Stomach (tissue), 9 donors: ENCODE measurements around the gene SARM1. TPM values are rescaled to one million over a fixed set of nuclear protein-coding genes. Genes with fewer than 3 reads are reported as not detected.

Source experiments
- DNase-seq, 2 donors: peaks; one replicate each; pipeline versions ENCODE4 v3.0.0 to v3.0.0-alpha.2; 2013 to 2019
- H3K27ac ChIP-seq, 5 donors: fragments of 200-600 bp in 4 of 5; sonication (generic) in 4 of 5; one replicate each; pipeline ENCODE4 v1.5.1; 2013 to 2019; ENCODE audit warnings: mild to moderate bottlenecking in 1 of 5, moderate library complexity in 1 of 5
- H3K27me3 ChIP-seq, 3 donors: fragments of 200-600 bp; sonication (generic); one replicate each; pipeline ENCODE4 v1.5.1; 2017 to 2019; ENCODE audit warnings: mixed run types in 1 of 3
- H3K36me3 ChIP-seq, 4 donors: fragments of 200-600 bp; sonication (generic); 1 replicate in 3 of 4; 2 replicates in 1 of 4; pipeline ENCODE4 v1.5.1; 2016 to 2019
- H3K4me1 ChIP-seq, 4 donors: fragments of 200-600 bp; sonication (generic); one replicate each; pipeline ENCODE4 v1.5.1; 2016 to 2019
- H3K4me3 ChIP-seq, 4 donors: fragments of 200-600 bp; sonication (generic) in 3 of 4; one replicate each; pipeline ENCODE4 v1.5.1; 2016 to 2019; ENCODE audit warnings: mild to moderate bottlenecking in 1 of 4
- H3K9me3 ChIP-seq, 4 donors: fragments of 200-600 bp; sonication (generic); one replicate each; pipeline ENCODE4 v1.5.1; 2016 to 2019
- CTCF ChIP-seq, 7 experiments: fragments of 450-650 bp in 4 of 7; fragments of 200-600 bp in 3 of 7; sonication (generic) in 3 of 7; IDR thresholded peaks; one replicate each; pipeline ENCODE4 v1.5.1; 2016 to 2019; ENCODE audit warnings: antibody characterized with exemption in 7 of 7, control low read depth in 2 of 7, mild to moderate bottlenecking in 1 of 7
- EP300 ChIP-seq: sonication (generic); formaldehyde crosslinking; IDR thresholded peaks from one replicate; pipeline ENCODE4 v1.6.1; 2017; ENCODE audit warnings: antibody characterized with exemption
- POLR2A ChIP-seq, 4 donors: fragments of 450-650 bp; IDR thresholded peaks; one replicate each; pipeline ENCODE4 v1.6.1; 2016; ENCODE audit warnings: antibody characterized with exemption in 4 of 4, control low read depth in 2 of 4, mild to moderate bottlenecking in 1 of 4, moderate library complexity in 1 of 4
- POLR2AphosphoS5 ChIP-seq, 3 donors: sonication (generic); formaldehyde crosslinking; IDR thresholded peaks; one replicate each; pipeline ENCODE4 v1.6.1; 2016; ENCODE audit warnings: antibody characterized with exemption in 3 of 3
- WGBS, 5 donors: extraction: QIAGEN DNeasy Blood & Tissue Kit in 3 of 5; methylation state at CpG; one replicate each; pipeline versions ENCODE4 v1.1.5 to v1.1.7; 2013 to 2018; 5-methylcytosine and 5-hydroxymethylcytosine counted together
- intact Hi-C: fragments of 100-400 bp; cut with DNase I; formaldehyde crosslinking; loops from one replicate; pipeline ENCODE4 v1.15.1; 2023; ENCODE audit warnings: low total_unique reads
- polyA plus RNA-seq, 3 donors: library from polyadenylated mRNA; stranded (reverse); fragments of 200-250 nt; gene quantifications; one replicate each; pipeline ENCODE4 v1.2.3, GENCODE V29; 2013
- total RNA-seq, 5 donors: library from RNA; depleted of rRNA; stranded (reverse); fragments of >200 nt; gene quantifications; one replicate each; pipeline versions ENCODE4 v1.1.0 to v1.2.3, GENCODE V29; 2014 to 2016
- donor health status: healthy with polysubstance abuse.
- donor health status: Bipolar disorder and iron deficiency.
- donor health status: healthy.

Gene SARM1
- total and polyA plus RNA-seq, 8 donors: 4.6 to 58.3 (median 11.7) TPM

- intact Hi-C loops: no loop called here
- no peaks in the 10 kb centered on the region for H3K9me3 ChIP-seq
- DNase-seq: no peak
- peaks cover 0 to 8% (median 0%) of the 10 kb centered on the region in 4 donors for H3K4me1 ChIP-seq
- no peaks in the 10 kb centered on the region for H3K27me3 ChIP-seq
- peaks cover 25 to 100% (median 98%) of the 10 kb centered on the region in 4 donors for H3K36me3 ChIP-seq
- TF ChIP-seq CTCF (IDR thresholded peaks at IDR 0.05): no peak
- TF ChIP-seq POLR2AphosphoS5 (IDR thresholded peaks at IDR 0.05): no peak
- no peak for TF ChIP-seq POLR2A (IDR thresholded peaks at IDR 0.05)
- TF ChIP-seq EP300: no peak
- no peak overlapping the region for H3K27ac ChIP-seq
- 65 to 85% (median 80%) methylated on average over 7 of the region's 7 CpGs for WGBS, 5 donors
- no peak overlapping the region for H3K4me3 ChIP-seq
Observed at GRCh38 chr17:28394337-28395116, 23.0 kb downstream of the SARM1 start.

GRCh38 chr17:28395426-28395825 lies 23.9 kb downstream of the SARM1 start:
- H3K27me3 ChIP-seq: no peaks in the 10 kb centered on the region
- TF ChIP-seq EP300: no peak
- TF ChIP-seq POLR2A (IDR thresholded peaks at IDR 0.05): no peak
- no peak for TF ChIP-seq CTCF (IDR thresholded peaks at IDR 0.05)
- no peak for TF ChIP-seq POLR2AphosphoS5 (IDR thresholded peaks at IDR 0.05)
- intact Hi-C loops: no loop called here
- H3K4me3 ChIP-seq: no peak overlapping the region
- no peak for DNase-seq
- H3K36me3 ChIP-seq: peaks cover 18 to 100% (median 97%) of the 10 kb centered on the region in 4 donors
- H3K4me1 ChIP-seq: peaks cover 0 to 8% (median 0%) of the 10 kb centered on the region in 4 donors
- 42 to 67% (median 60%) methylated on average over 2 of the region's 2 CpGs for WGBS, 5 donors
- no peak overlapping the region for H3K27ac ChIP-seq
- H3K9me3 ChIP-seq: no peaks in the 10 kb centered on the region

- H3K36me3 ChIP-seq: peaks cover 17 to 100% (median 97%) of the 10 kb centered on the region in 4 donors
- intact Hi-C loops: no loop called here
Observed at GRCh38 chr17:28395968-28396367, 24.5 kb downstream of the SARM1 start.

More at GRCh38 chr17:28395968-28396367, 24.5 kb downstream of the SARM1 start:
- no peak for DNase-seq
- H3K4me3 ChIP-seq: no peak overlapping the region
- no peaks in the 10 kb centered on the region for H3K27me3 ChIP-seq
- H3K9me3 ChIP-seq: no peaks in the 10 kb centered on the region
- 57 to 91% (median 88%) methylated on average over 2 to 6 of the region's 6 CpGs for WGBS, 5 donors
- H3K27ac ChIP-seq: no peak overlapping the region
- H3K4me1 ChIP-seq: peaks cover 0 to 8% (median 0%) of the 10 kb centered on the region in 4 donors
- TF ChIP-seq POLR2A (IDR thresholded peaks at IDR 0.05): no peak
- no peak for TF ChIP-seq EP300
- TF ChIP-seq POLR2AphosphoS5 (IDR thresholded peaks at IDR 0.05): no peak
- TF ChIP-seq CTCF (IDR thresholded peaks at IDR 0.05): no peak
